Measurements from ENCODE around the gene PLEKHG4. TPM values are rescaled to one million over a fixed set of nuclear protein-coding genes. Genes with fewer than 3 reads are reported as not detected.

The PLEKHG4 gene
- total RNA-seq, 1 donor from 2014 or later = 7.8 TPM

DNA sequence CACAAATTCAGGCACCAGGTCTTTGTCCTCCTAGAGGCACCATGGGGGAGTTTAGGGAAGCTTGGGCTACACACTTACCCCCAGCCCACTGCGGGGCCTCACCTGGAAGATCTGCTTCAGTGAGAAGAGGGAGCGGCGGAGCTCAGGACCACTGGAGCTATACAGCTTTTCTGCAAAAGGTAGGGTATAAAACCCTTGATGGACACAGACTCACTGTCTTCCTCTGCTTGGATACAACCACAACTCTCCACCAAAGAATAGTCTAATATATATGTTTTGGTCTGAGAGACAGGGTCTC is 41.1 kb upstream of the PLEKHG4 start:
- intact Hi-C loops (cut with micrococcal nuclease) = no loop called here
- H3K27ac Mint-ChIP-seq = no peak overlapping the region
- ATAC-seq (ENCODE audit: low read depth) = no peak

DNA sequence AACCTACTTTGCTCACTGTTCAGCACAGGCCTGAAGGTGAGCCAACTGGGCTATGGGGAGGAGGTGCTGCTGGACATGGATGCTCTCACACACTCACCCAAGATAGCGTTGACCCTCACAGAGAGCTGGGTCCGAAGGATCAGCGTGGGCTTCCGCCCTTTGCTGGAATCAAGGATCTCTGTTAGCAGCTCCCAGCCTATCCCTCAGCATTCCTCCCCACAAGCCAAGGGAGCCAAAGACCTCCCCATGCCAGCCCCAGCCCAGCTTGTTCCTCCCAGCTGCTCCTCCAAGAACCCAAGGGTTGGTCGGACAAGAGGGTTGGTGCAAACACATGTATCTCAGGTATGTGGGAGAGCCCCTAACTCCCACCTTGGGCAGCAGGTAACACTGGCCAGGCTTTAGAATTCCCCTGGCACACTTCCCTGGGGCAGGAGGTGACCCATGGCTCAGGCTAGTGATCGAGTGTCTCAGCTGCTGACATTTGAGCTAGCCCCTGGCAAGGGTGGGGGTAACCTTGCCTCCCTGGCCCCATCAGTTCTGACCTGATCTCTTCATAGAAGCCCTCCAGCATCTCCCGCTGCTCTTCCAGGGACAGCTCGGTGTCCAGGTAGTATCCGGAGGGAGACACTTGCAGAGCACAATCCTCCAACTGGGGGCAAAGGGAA is 40.4 kb upstream of the PLEKHG4 start:
- POLR2A ChIA-PET = interaction anchor here (1.2 to 4.3 kb wide), 2 partner anchors 9 to 11 kb away, joined by 3 to 25 read pairs; partner anchors contain the start of genes FHOD1 and TMEM208
- DNase-seq (no peak), ATAC-seq (ENCODE audit: low read depth) (no peak)
- Mint-ChIP-seq H3K4me3 (no peak overlapping the region), H3K9me3 (no peaks in the 10 kb centered on the region), H3K36me3 (ENCODE audit: low read depth) (peaks cover 35% of the 10 kb centered on the region), H3K4me1 (peaks cover 5% of the 10 kb centered on the region), H3K27ac (no peak overlapping the region), H3K27me3 (no peaks in the 10 kb centered on the region)
- TF ChIP-seq CTCF (IDR thresholded peaks at IDR 0.05) = no peak
- intact Hi-C loops (cut with micrococcal nuclease) = no loop called here
- CTCF ChIA-PET = no interaction called here

More for the DNA sequence above, 41.1 kb upstream of the PLEKHG4 start:
- Mint-ChIP-seq H3K4me1 (no peaks in the 10 kb centered on the region), H3K27me3 (no peaks in the 10 kb centered on the region), H3K9me3 (no peaks in the 10 kb centered on the region), H3K36me3 (ENCODE audit: low read depth) (peaks cover 40% of the 10 kb centered on the region), H3K4me3 (no peak overlapping the region)
- DNase-seq = no peak
- CTCF ChIA-PET = no interaction called here
- no peak for TF ChIP-seq CTCF (IDR thresholded peaks at IDR 0.05)
- POLR2A ChIA-PET = interaction anchor here (4.3 kb wide), 1 partner anchor 10 kb away, joined by 25 read pairs; the partner anchor contains the start of gene TMEM208

- no peak overlapping the region for H3K27ac Mint-ChIP-seq
- ChIA-PET CTCF (no interaction called here), POLR2A (no interaction called here)
- peaks cover 32% of the 10 kb centered on the region for H3K36me3 Mint-ChIP-seq (ENCODE audit: low read depth)
- DNase-seq = no peak
- H3K4me3 Mint-ChIP-seq = no peak overlapping the region
- intact Hi-C loops (cut with micrococcal nuclease) = loop anchor here (10.0 kb wide), 1 partner anchor 564 kb away; the partner anchor contains the start of genes RANBP10 and TSNAXIP1
- H3K4me1 Mint-ChIP-seq = peaks cover 21% of the 10 kb centered on the region
- no peaks in the 10 kb centered on the region for H3K27me3 Mint-ChIP-seq
- ATAC-seq (ENCODE audit: low read depth) = no peak
- no peaks in the 10 kb centered on the region for H3K9me3 Mint-ChIP-seq
- TF ChIP-seq CTCF (IDR thresholded peaks at IDR 0.05) = no peak
Observed at GRCh38 chr16:67240506-67240905, 38.8 kb upstream of the PLEKHG4 start.

GRCh38 chr16:67241008-67241900 is 38.1 kb upstream of the PLEKHG4 start:
- H3K4me3 Mint-ChIP-seq = no peak overlapping the region
- H3K9me3 Mint-ChIP-seq = no peaks in the 10 kb centered on the region
- peaks cover 27% of the 10 kb centered on the region for H3K36me3 Mint-ChIP-seq (ENCODE audit: low read depth)
- no peak for TF ChIP-seq CTCF (IDR thresholded peaks at IDR 0.05)
- H3K27me3 Mint-ChIP-seq = no peaks in the 10 kb centered on the region
- no peak for DNase-seq
- intact Hi-C loops (cut with micrococcal nuclease) = loop anchor here (10.0 kb wide), 1 partner anchor 564 kb away; the partner anchor contains the start of genes RANBP10 and TSNAXIP1
- peaks cover 26% of the 10 kb centered on the region for H3K4me1 Mint-ChIP-seq
- no peak for ATAC-seq (ENCODE audit: low read depth)
- no peak overlapping the region for H3K27ac Mint-ChIP-seq
- ChIA-PET POLR2A (interaction anchor here (0.9 kb wide), 1 partner anchor 9 kb away, joined by 3 read pairs; no protein-coding TSS in a partner anchor), CTCF (no interaction called here)

All from activated B cell treated with CpG ODN at 0.5 μM for 24 hours (primary cell).